GM12874 (cell line): ENCODE measurements around the gene MYO15A.

Source experiments
- CTCF ChIP-seq: IDR thresholded peaks from 2 replicates; pipeline ENCODE4 v1.5.1; 2011; ENCODE audit warnings: low read depth, mild to moderate bottlenecking, control low read depth, low read length, moderate library complexity; ENCODE audit not compliant: insufficient read depth

Gene MYO15A

GRCh38 chr17:18187821-18188761, 79.5 kb downstream of the MYO15A start:
- TF ChIP-seq CTCF, result no peak

GRCh38 chr17:18190628-18191235, 82.2 kb downstream of the MYO15A start:
- no peak for TF ChIP-seq CTCF

GRCh38 chr17:18191236-18191667, 82.7 kb downstream of the MYO15A start:
- TF ChIP-seq CTCF, result no peak

GRCh38 chr17:18191967-18192366, 83.4 kb downstream of the MYO15A start:
- peak; percentile 41 for TF ChIP-seq CTCF

GRCh38 chr17:18194394-18194793, 85.8 kb downstream of the MYO15A start:
- TF ChIP-seq CTCF, result no peak

GRCh38 chr17:18194804-18195203, 86.2 kb downstream of the MYO15A start:
- TF ChIP-seq CTCF, result no peak

- no peak for TF ChIP-seq CTCF
Measured at GRCh38 chr17:18195246-18195645, 86.7 kb downstream of the MYO15A start.
